Activated T-helper 2 cell treated with anti-CD3 and anti-CD28 coated beads, Interferon-gamma antibody, Interleukin-2, Interleukin-4, amounts not matched to agents 10 μg/mL and 5 μg/mL and 100 μg/mL, durations not matched to agents 14 hours and 24 hours and 36 hours (primary cell): ENCODE measurements around the gene MRPS5. TPM values are rescaled to one million over a fixed set of nuclear protein-coding genes. Genes with fewer than 3 reads are reported as not detected.

Experiments used
- DNase-seq: peaks from one replicate; pipeline ENCODE4 v3.0.0; 2021; ENCODE audit warnings: low spot score
- H3K27ac Mint-ChIP-seq: one replicate; pipeline ENCODE4 v1.8.0; 2021; ENCODE audit warnings: mixed read lengths
- H3K27me3 Mint-ChIP-seq: one replicate; pipeline ENCODE4 v1.8.0; 2021; ENCODE audit warnings: low read depth, mixed read lengths
- H3K36me3 Mint-ChIP-seq: one replicate; pipeline ENCODE4 v1.8.0; 2021; ENCODE audit warnings: low read depth, mixed read lengths
- H3K4me1 Mint-ChIP-seq: one replicate; pipeline ENCODE4 v1.8.0; 2021; ENCODE audit warnings: low read depth, mixed read lengths
- H3K4me3 Mint-ChIP-seq: one replicate; pipeline ENCODE4 v1.8.0; 2021; ENCODE audit warnings: low read depth, mild to moderate bottlenecking, moderate library complexity, mixed read lengths
- H3K9me3 Mint-ChIP-seq: one replicate; pipeline ENCODE4 v1.8.0; 2021; ENCODE audit warnings: mixed read lengths
- intact Hi-C: fragments of 100-400 bp; cut with micrococcal nuclease; formaldehyde crosslinking; loops from one replicate; pipeline ENCODE4 v1.15.1; 2023
- total RNA-seq: library from RNA; stranded (reverse); gene quantifications from 2 replicates; pipeline ENCODE4 v1.2.3, GENCODE V29; 2022

MRPS5 gene
- total RNA-seq, 1 donor from 2014 or later: 90.7 TPM

DNA sequence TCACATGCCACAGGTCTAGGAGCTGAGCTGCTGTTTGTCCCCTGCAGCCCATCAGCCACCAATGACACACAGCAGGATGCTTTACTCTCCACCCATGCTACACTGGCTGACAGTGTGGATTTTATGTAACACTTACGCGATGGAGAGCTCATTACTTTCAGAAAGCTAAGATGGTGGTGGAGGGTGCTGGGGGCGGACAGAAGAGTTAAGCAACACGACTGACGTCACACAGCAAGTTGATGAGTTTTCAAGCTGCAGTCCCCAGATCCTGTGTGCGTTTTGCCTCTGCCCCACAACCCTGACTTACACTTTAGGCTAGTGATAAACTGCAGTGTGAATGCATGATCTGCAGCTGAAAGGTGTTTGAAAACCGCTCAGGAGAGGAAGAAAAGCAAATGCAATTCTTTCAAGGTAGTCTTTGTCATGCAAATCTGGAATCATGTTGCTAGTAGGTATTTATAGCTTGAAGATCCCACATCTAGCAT is 42.4 kb downstream of the MRPS5 start:
- Mint-ChIP-seq H3K27ac (peak overlapping the region; percentile 65), H3K4me3 (no peak overlapping the region), H3K36me3 (peaks cover 4% of the 10 kb centered on the region), H3K9me3 (no peaks in the 10 kb centered on the region), H3K4me1 (peaks cover 51% of the 10 kb centered on the region), H3K27me3 (no peaks in the 10 kb centered on the region)
- intact Hi-C loops: loop anchor here (5.0 kb wide), 1 partner anchor 88 kb away; the partner anchor contains the start of gene ZNF2
- DNase-seq: peak; percentile 40

DNA sequence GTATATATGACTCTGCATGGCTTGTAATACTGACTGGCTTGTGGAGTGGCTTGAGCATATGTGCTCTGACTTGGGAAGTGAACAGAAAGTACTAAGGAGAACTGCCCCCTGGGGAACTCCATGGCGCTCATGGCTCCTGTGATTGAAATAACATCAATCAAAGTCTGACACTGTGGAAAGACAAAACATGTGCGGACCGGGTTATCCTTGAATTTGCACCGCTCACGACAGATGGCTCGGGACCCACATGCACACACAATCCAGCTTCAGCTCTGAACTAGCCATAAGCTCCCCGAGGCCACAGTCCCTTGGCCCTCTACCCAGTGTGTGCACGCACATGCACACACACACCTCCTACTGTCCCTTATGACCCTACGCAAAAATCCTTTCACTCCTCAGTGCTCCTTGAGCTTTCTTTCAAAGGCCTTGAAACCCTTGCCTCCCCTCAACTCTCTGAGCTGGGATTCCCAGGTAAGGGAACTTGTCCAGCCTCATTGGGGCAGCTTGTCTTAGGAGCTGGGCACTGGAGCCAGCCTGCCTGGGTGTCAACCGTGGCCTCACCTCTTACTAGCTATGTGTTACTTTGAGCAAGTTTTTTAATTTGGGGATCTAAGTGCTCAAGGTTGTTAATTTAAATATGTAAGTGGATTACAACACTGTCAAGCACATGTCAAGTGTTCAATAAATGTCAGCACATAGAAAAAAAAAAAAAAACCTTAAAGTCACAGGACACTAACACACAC is 43.6 kb downstream of the MRPS5 start:
- Mint-ChIP-seq H3K27me3 (no peaks in the 10 kb centered on the region), H3K4me1 (peaks cover 63% of the 10 kb centered on the region), H3K9me3 (no peaks in the 10 kb centered on the region), H3K27ac (peak overlapping the region; percentile 80), H3K36me3 (peaks cover 3% of the 10 kb centered on the region), H3K4me3 (peak overlapping the region; percentile 38)
- intact Hi-C loops: loop anchor here (5.0 kb wide), 1 partner anchor 89 kb away; the partner anchor contains the start of gene ZNF2
- DNase-seq: no peak

DNA sequence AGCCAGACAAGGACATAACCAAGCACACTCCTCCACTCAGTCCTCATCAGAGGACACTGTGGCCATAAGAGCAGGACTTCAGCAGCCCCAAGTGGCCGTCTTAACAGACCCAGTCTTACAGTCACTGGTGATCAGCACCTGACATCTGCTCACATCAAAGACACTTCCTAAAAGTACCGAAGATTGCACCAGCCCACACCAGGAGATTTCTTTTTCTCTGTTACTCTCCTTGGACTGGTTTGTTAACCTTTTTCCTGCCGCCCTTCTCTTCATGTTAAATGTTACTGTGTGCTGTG is 44.1 kb downstream of the MRPS5 start:
- peak overlapping the region; percentile 66 for H3K4me3 Mint-ChIP-seq
- H3K27ac Mint-ChIP-seq: peak overlapping the region; percentile 80
- no peaks in the 10 kb centered on the region for H3K27me3 Mint-ChIP-seq
- intact Hi-C loops: loop anchor here (5.0 kb wide), 1 partner anchor 90 kb away; the partner anchor contains the start of gene ZNF2
- no peak for DNase-seq
- H3K36me3 Mint-ChIP-seq: peaks cover 5% of the 10 kb centered on the region
- peaks cover 66% of the 10 kb centered on the region for H3K4me1 Mint-ChIP-seq
- no peaks in the 10 kb centered on the region for H3K9me3 Mint-ChIP-seq

DNA sequence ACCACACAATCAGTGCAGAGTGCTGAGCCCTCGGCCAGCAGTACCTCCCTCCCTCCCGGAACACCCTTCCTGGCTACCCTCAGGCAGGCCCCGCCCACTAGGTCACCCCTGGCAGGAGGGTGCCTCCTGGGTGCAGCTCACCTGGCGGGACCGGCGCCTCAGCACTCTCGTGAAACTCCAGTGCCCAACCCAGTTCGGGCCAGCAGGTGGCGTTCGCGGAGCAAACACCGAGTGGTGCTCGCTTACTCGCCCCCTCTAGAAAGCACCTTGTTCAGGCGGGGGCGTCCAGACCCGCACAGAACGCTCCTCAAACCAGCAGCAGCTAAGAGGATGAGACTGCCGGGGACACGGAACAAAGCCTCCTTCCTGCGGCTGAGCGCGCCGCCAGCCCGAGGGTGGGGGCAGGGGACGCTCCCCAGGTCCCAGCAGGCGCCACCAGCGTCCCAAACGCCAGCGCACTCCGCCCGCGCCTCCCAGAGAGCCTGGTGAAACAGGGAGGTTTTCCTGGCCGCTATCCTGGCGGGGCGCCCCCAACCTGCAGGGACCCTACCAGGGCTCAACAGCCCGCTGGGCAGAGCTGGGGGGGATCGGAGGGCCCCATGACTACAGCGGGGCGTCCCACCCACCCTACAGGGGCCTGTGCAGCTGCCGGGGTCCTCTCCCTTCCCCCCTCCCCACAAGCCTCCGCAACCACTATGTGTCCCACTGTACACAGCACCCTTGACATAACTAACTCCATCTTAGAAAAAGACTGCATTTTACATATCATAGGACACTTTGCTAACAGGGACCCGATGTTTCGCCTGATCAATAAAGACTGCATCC is 44.7 kb downstream of the MRPS5 start:
- H3K27me3 Mint-ChIP-seq: no peaks in the 10 kb centered on the region
- no peaks in the 10 kb centered on the region for H3K9me3 Mint-ChIP-seq
- peak overlapping the region; percentile 95 for H3K27ac Mint-ChIP-seq
- peaks cover 71% of the 10 kb centered on the region for H3K4me1 Mint-ChIP-seq
- intact Hi-C loops: loop anchor here (5.0 kb wide), 1 partner anchor 90 kb away; the partner anchor contains the start of gene ZNF2
- H3K4me3 Mint-ChIP-seq: peak overlapping the region; percentile 87
- peak; percentile 86 for DNase-seq
- H3K36me3 Mint-ChIP-seq: peaks cover 5% of the 10 kb centered on the region

DNA sequence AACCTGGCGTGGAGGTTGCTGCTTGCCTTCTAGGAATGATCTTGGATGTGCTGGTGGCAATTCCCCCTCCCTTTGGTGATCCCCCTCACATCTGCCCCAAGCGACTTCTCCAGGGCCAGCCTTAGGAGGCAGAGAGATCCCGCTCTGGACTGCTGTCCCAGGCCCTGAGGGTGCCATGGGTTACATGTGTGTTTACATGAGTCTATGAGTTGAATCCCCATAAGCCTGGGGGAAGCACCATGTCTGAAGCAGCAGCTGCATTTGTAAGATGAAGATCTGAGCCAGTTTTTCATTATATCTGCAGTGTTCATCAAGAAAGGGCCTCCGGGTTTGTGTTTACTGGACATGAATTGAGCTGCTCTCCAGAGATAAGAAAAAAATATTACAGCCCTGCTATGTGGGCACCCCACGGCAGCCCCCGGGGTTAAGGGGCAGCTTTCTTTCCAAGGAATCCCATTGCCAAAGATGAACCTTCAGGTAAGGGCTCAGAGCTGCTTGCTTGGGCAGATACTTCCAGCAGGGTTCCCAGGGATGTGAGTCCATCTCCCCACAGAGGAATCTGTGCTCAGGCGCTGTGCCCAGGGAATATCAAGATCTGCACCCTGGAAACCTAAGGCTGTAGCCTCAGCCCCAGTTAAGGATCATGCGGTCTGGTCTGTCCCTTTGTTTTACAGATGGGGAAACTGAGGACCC is 46.0 kb downstream of the MRPS5 start:
- intact Hi-C loops: loop anchor here (1.0 to 5.0 kb wide), 2 partner anchors 25 to 92 kb away; partner anchors contain the start of gene ZNF2
- Mint-ChIP-seq H3K36me3 (peaks cover 5% of the 10 kb centered on the region), H3K27ac (peak overlapping the region; percentile 95), H3K9me3 (no peaks in the 10 kb centered on the region), H3K4me1 (peaks cover 75% of the 10 kb centered on the region), H3K4me3 (peak overlapping the region; percentile 87), H3K27me3 (no peaks in the 10 kb centered on the region)
- DNase-seq: no peak

DNA sequence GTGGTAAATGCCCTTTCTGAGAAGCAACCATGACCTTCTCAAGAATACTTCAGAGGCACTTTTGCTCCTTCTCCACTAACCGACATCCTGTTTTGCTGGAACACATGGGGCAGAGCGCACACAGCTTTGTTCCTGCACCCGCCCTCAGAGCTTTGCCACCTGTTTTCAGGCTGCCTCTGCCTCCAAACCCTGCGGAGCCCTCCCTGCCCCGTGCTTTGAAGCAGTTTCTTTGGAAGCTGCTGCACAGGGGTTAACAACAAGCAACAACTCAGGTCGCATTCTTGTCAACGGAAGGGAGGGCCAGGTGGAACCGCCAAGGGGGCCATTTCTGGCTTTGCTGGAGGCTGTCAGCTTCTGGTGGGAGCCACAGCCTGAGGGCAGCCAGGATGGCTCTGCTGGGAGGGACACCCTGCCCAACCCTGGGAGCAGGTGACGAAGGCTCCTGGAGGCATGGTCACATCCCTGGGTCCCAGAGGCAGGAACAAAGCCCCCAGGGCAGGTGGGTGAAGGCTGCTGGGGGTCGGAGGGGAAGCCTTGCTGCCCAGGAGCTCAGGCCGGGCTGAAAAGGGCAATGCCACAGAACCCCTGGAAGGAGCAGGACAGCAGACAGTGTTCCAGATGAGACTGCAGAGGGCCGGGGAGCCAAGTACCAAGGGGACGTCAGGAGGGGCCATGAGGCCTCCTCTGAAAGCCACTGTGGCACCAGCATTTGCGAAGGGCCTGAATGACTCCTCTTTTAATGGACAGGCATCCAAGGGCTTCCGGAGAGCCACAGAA is 46.8 kb downstream of the MRPS5 start:
- peak; percentile 72 for DNase-seq
- H3K4me1 Mint-ChIP-seq: peaks cover 73% of the 10 kb centered on the region
- intact Hi-C loops: loop anchor here (1.0 to 5.0 kb wide), 2 partner anchors 25 to 92 kb away; partner anchors contain the start of gene ZNF2
- peak overlapping the region; percentile 87 for H3K4me3 Mint-ChIP-seq
- H3K27ac Mint-ChIP-seq: peak overlapping the region; percentile 95
- peaks cover 5% of the 10 kb centered on the region for H3K36me3 Mint-ChIP-seq
- no peaks in the 10 kb centered on the region for H3K27me3 Mint-ChIP-seq
- H3K9me3 Mint-ChIP-seq: no peaks in the 10 kb centered on the region

DNA sequence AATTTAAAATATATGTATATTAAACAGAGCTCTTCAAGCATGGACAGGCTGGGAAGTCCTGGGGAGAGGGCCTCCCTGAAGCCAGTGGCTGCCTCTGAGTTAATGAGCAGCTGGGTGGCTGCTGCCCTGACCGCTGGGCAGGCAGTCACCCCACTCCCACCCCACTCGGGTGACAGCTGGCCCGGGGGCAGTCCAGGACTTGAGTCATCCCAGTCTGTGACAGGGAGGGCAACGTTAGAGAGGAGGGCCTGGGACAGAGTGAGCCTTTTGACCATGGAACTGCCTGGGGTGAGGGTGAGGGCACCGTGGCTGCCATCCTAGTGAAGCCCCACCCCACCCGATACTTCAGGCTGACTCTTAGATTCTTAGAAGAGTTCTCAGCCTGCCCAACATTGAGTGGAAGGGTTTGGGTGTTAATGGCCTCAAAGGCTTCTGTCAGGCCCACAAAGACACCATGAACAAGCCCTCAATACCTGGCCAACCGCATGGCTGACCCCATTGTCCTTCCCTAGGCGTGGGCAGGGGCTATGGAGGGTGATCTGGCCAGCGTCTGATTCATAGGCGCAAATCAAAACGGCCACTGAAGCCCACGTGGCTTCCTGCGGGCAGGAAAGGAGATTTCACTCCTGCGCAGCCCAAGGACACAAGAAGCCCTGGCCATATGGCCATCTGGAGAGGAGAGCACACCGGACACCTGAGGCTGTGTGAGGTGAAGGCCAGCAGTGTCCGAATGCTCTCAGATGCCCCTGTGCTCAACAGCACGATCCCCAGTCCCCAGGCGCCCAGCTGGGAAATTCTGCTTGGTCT is 47.5 kb downstream of the MRPS5 start:
- H3K4me1 Mint-ChIP-seq: peaks cover 70% of the 10 kb centered on the region
- peak overlapping the region; percentile 87 for H3K4me3 Mint-ChIP-seq
- no peaks in the 10 kb centered on the region for H3K27me3 Mint-ChIP-seq
- intact Hi-C loops: no loop called here
- H3K9me3 Mint-ChIP-seq: no peaks in the 10 kb centered on the region
- H3K36me3 Mint-ChIP-seq: peaks cover 5% of the 10 kb centered on the region
- H3K27ac Mint-ChIP-seq: peak overlapping the region; percentile 95
- no peak for DNase-seq

DNA sequence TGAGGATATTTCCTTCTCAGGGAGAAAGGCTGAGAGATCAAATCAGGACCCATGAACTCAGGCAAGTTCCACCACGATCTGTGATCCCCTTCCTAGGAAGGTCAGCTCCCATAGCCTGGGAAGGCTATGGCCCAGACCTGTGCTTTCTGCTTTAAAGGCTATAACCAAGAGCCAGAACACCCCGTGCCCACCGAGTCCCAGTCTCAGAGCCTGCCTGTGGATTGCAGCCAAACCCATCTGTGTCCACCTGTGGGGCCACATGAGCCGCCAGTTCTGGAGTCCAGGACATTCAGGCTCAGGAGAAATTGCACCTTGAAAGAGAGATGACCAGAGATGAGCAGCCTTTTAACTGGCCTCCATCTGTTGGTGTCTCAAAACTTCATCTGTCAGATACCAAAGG is 49.2 kb downstream of the MRPS5 start:
- no peak overlapping the region for H3K4me3 Mint-ChIP-seq
- no peaks in the 10 kb centered on the region for H3K9me3 Mint-ChIP-seq
- H3K4me1 Mint-ChIP-seq: peaks cover 58% of the 10 kb centered on the region
- no peak overlapping the region for H3K27ac Mint-ChIP-seq
- H3K36me3 Mint-ChIP-seq: peaks cover 9% of the 10 kb centered on the region
- no peak for DNase-seq
- intact Hi-C loops: no loop called here
- H3K27me3 Mint-ChIP-seq: no peaks in the 10 kb centered on the region

DNA sequence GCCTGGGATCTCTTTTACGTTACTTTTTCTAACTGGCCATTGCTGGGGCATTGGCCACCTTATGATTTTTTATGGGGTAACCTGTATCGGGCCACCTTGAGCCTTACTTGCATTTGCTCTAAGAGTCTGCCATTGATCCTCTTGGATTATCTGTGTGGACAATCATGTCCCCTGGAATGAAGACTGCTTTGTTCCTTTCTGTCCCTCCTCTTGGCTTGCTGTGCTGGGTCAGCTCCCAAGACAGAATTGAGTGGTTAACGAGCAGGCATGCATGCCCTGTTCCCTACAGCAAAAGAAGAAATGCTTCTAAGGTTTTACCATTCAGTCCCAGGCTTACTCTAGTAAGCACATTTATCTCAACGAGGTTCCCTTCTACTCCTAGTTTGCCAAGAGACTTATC is 49.8 kb downstream of the MRPS5 start:
- intact Hi-C loops: no loop called here
- DNase-seq: no peak
- Mint-ChIP-seq H3K27me3 (no peaks in the 10 kb centered on the region), H3K27ac (no peak overlapping the region), H3K36me3 (peaks cover 9% of the 10 kb centered on the region), H3K9me3 (no peaks in the 10 kb centered on the region), H3K4me3 (no peak overlapping the region), H3K4me1 (peaks cover 55% of the 10 kb centered on the region)

DNA sequence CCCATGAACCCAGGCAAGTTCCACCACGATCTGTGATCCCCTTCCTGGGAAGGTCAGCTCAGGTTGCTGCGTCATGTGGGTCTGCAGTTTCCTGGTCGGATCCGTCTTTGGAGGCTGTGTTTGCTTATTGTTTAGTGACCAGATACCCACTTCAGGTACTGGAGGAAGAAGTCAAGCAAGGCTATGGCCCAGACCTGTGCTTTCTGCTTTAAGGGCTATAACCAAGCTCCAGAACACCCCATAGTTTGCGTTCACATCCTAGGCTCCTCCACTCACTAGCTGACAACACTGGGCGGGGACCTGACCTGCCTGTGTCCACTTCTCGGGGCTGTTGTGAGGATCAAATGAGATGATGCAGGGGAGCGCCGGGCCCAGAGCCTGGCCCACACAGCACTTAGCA is 52.1 kb downstream of the MRPS5 start:
- no peak overlapping the region for H3K4me3 Mint-ChIP-seq
- peaks cover 9% of the 10 kb centered on the region for H3K36me3 Mint-ChIP-seq
- H3K4me1 Mint-ChIP-seq: peaks cover 35% of the 10 kb centered on the region
- H3K9me3 Mint-ChIP-seq: no peaks in the 10 kb centered on the region
- no peak overlapping the region for H3K27ac Mint-ChIP-seq
- H3K27me3 Mint-ChIP-seq: no peaks in the 10 kb centered on the region
- intact Hi-C loops: no loop called here
- no peak for DNase-seq

DNA sequence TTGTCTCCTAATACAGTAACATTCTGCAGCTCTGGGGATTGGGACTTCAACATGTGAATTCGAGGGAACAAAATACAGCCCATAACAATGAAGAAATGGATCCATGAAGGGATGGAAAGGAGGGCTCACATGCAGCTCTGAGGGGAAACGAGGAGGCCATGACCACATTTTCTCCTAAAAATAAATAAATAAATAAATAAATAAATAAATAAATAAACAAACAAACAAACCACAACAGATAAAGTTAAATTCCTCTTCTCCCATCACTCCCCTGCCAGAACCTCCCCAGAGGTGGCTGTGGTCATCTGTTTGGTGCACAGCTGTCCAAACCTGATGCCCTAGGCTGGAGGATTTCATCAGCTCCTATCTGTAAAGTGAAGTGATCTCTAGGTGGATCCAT is 53.4 kb downstream of the MRPS5 start:
- DNase-seq: peak; percentile 2
- intact Hi-C loops: no loop called here
- peaks cover 8% of the 10 kb centered on the region for H3K36me3 Mint-ChIP-seq
- H3K4me1 Mint-ChIP-seq: peaks cover 30% of the 10 kb centered on the region
- H3K4me3 Mint-ChIP-seq: no peak overlapping the region
- no peak overlapping the region for H3K27ac Mint-ChIP-seq
- H3K27me3 Mint-ChIP-seq: no peaks in the 10 kb centered on the region
- no peaks in the 10 kb centered on the region for H3K9me3 Mint-ChIP-seq
